ENCODE results near the gene CAMTA1. TPM values are rescaled to one million over a fixed set of nuclear protein-coding genes. Genes with fewer than 3 reads are reported as not detected.

CAMTA1 gene
- total and polyA plus RNA-seq, 12 donors, result 123 to 265 (median 142) TPM

- Histone ChIP-seq H3K27me3 (no peaks in the 10 kb centered on the region), H3K36me3 (peaks cover 0 to 82% (median 22%) of the 10 kb centered on the region in 9 donors), H3K27ac (no peak overlapping the region), H3K9me3 (no peaks in the 10 kb centered on the region), H3K4me3 (no peak overlapping the region), H3K4me1 (peaks cover 0 to 47% (median 7%) of the 10 kb centered on the region in 9 donors)
- WGBS, 2 donors, result 95 to 98% methylated on average over 4 of the region's 4 CpGs
- TF ChIP-seq CTCF (IDR thresholded peaks at IDR 0.05), result no peak
- DNase-seq (no peak), ATAC-seq (no peak)
- intact Hi-C loops (cut with DNase I), result no loop called here
Observed at GRCh38 chr1:7778133-7778628, 992.9 kb downstream of the CAMTA1 start.

- 90 to 94% methylated on average over 9 of the region's 9 CpGs for WGBS, 2 donors
- no peaks in the 10 kb centered on the region for H3K27me3 ChIP-seq
- intact Hi-C loops (cut with DNase I), result no loop called here
- no peaks in the 10 kb centered on the region for H3K9me3 ChIP-seq
- ATAC-seq (no peak), DNase-seq (no peak)
- H3K4me1 ChIP-seq, result peaks cover 3 to 43% (median 18%) of the 10 kb centered on the region in 9 donors
- no peak overlapping the region for H3K4me3 ChIP-seq
- H3K27ac ChIP-seq, result no peak overlapping the region
- H3K36me3 ChIP-seq, result peaks cover 0 to 63% (median 22%) of the 10 kb centered on the region in 9 donors
- no peak for TF ChIP-seq CTCF (IDR thresholded peaks at IDR 0.05)
Observed at GRCh38 chr1:7780976-7781375, 995.7 kb downstream of the CAMTA1 start.

- H3K27ac ChIP-seq, result peak overlapping the region in 1 of 10 donors; percentile 3
- no peaks in the 10 kb centered on the region for H3K9me3 ChIP-seq
- H3K36me3 ChIP-seq, result peaks cover 0 to 63% (median 25%) of the 10 kb centered on the region in 9 donors
- no peak overlapping the region for H3K4me3 ChIP-seq
- ATAC-seq (no peak), DNase-seq (no peak)
- intact Hi-C loops (cut with DNase I), result no loop called here
- H3K4me1 ChIP-seq, result peaks cover 3 to 43% (median 23%) of the 10 kb centered on the region in 9 donors
- H3K27me3 ChIP-seq, result no peaks in the 10 kb centered on the region
- 72 to 73% methylated on average over 7 of the region's 7 CpGs for WGBS, 2 donors
- TF ChIP-seq CTCF (IDR thresholded peaks at IDR 0.05), result no peak
Observed at GRCh38 chr1:7781501-7781900, 996.2 kb downstream of the CAMTA1 start.

- H3K4me1 ChIP-seq, result peaks cover 3 to 48% (median 28%) of the 10 kb centered on the region in 9 donors
- ATAC-seq, result no peak
- DNase-seq, result no peak
- H3K36me3 ChIP-seq, result peaks cover 0 to 63% (median 26%) of the 10 kb centered on the region in 9 donors
- no peak overlapping the region for H3K4me3 ChIP-seq
- WGBS, 2 donors, result 87 to 92% methylated on average over 16 of the region's 16 CpGs
- no peak for TF ChIP-seq CTCF (IDR thresholded peaks at IDR 0.05)
- no peaks in the 10 kb centered on the region for H3K27me3 ChIP-seq
- no peaks in the 10 kb centered on the region for H3K9me3 ChIP-seq
- peak overlapping the region in 5 of 10 donors; percentile 3 to 99 (median 86) for H3K27ac ChIP-seq
- intact Hi-C loops (cut with DNase I), result no loop called here
Observed at GRCh38 chr1:7781923-7782495, 996.8 kb downstream of the CAMTA1 start.
